Neural cell (in vitro differentiated cells): ENCODE data around the gene ANKRD45.

Experiments used
- CTCF ChIP-seq: fragments of 450-650 bp; IDR thresholded peaks from 2 replicates; pipeline ENCODE4 v1.5.1; 2014; ENCODE audit warnings: antibody characterized with exemption, mild to moderate bottlenecking, moderate library complexity; ENCODE audit not compliant: poor library complexity, severe bottlenecking
- EP300 ChIP-seq: fragments of 450-650 bp; conservative IDR thresholded peaks from 2 replicates; pipeline ENCODE4 v1.6.1; 2014; ENCODE audit warnings: antibody characterized with exemption, mild to moderate bottlenecking, moderate library complexity; ENCODE audit not compliant: poor library complexity, severe bottlenecking
- EZH2 ChIP-seq: fragments of 200-600, 300-800 bp; shearing (Covaris generic), sonication (generic); IDR thresholded peaks from 2 replicates; pipeline ENCODE4 v1.6.1; 2014; ENCODE audit warnings: antibody characterized with exemption, low read length, borderline replicate concordance, mild to moderate bottlenecking; ENCODE audit not compliant: insufficient read depth, poor library complexity, severe bottlenecking
- MXI1 ChIP-seq: fragments of 450-650 bp; conservative IDR thresholded peaks from 2 replicates; pipeline ENCODE4 v1.6.1; 2014; ENCODE audit warnings: antibody characterized with exemption, mild to moderate bottlenecking; ENCODE audit not compliant: poor library complexity, severe bottlenecking
- POLR2AphosphoS5 ChIP-seq: IDR thresholded peaks from 2 replicates; pipeline ENCODE4 v1.6.1; 2012
- RAD21 ChIP-seq: fragments of 450-650 bp; conservative IDR thresholded peaks from 2 replicates; pipeline ENCODE4 v1.6.1; 2014; ENCODE audit warnings: antibody characterized with exemption, mild to moderate bottlenecking, moderate library complexity
- REST ChIP-seq: IDR thresholded peaks from 2 replicates; pipeline ENCODE4 v1.6.1; 2012; ENCODE audit warnings: borderline replicate concordance
- SMC3 ChIP-seq: fragments of 450-650 bp; conservative IDR thresholded peaks from 2 replicates; pipeline ENCODE4 v1.6.1; 2014; ENCODE audit warnings: antibody characterized with exemption, mild to moderate bottlenecking, moderate library complexity; ENCODE audit not compliant: poor library complexity
- TAF1 ChIP-seq: IDR thresholded peaks from 2 replicates; pipeline ENCODE4 v1.6.1; 2012; ENCODE audit warnings: low read depth

DNA sequence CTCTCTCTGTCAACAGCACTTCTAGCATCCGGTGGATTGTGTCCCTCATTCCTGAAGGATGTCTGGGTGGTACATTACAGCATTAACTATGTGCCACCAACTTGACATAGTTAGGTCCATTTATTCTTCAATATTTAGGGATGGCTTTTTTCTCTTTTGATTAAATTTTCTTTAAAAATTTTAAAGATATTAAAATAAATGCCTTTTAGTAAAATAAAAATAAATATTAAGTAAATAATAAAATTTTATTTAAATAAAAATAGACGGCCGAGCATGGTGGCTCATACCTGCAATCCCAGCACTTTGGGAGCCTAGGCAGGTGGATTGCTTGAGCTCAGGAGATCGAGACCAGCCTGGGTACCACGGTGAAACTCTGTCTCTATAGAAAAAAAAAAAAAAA, 35.5 kb upstream of the ANKRD45 start:
- no peak for TF ChIP-seq CTCF
- TF ChIP-seq EZH2: no peak
- TF ChIP-seq POLR2AphosphoS5: no peak
- TF ChIP-seq RAD21: no peak
- TF ChIP-seq MXI1: no peak
- TF ChIP-seq REST: no peak
- TF ChIP-seq TAF1: no peak
- TF ChIP-seq EP300: no peak
- no peak for TF ChIP-seq SMC3
